NCI-H1092 treated with DMSO at 0.1 percent for 48 hours (cell line): ENCODE data around the gene CFAP157.

Source experiments
- DNase-seq: peaks from one replicate; lab custom pipeline; 2025; lab: John Stamatoyannopoulos, UW

The CFAP157 gene

GRCh38 chr9:127715470-127716337, 8.9 kb downstream of the CFAP157 start, which contains the start of the genes PTRH1 and TTC16:
Gene PTRH1 (minus strand): TSS chr9:127715663. CDS start chr9:127715639, 24 bp downstream.
Gene TTC16 (plus strand): TSS chr9:127716079. CDS start chr9:127716146, 67 bp downstream.
- peak; percentile 91 for DNase-seq

- no peak for DNase-seq
Measured at GRCh38 chr9:127716412-127716811, 9.6 kb downstream of the CFAP157 start.

GRCh38 chr9:127717766-127718165, 11.0 kb downstream of the CFAP157 start:
- peak; percentile 38 for DNase-seq

DNA sequence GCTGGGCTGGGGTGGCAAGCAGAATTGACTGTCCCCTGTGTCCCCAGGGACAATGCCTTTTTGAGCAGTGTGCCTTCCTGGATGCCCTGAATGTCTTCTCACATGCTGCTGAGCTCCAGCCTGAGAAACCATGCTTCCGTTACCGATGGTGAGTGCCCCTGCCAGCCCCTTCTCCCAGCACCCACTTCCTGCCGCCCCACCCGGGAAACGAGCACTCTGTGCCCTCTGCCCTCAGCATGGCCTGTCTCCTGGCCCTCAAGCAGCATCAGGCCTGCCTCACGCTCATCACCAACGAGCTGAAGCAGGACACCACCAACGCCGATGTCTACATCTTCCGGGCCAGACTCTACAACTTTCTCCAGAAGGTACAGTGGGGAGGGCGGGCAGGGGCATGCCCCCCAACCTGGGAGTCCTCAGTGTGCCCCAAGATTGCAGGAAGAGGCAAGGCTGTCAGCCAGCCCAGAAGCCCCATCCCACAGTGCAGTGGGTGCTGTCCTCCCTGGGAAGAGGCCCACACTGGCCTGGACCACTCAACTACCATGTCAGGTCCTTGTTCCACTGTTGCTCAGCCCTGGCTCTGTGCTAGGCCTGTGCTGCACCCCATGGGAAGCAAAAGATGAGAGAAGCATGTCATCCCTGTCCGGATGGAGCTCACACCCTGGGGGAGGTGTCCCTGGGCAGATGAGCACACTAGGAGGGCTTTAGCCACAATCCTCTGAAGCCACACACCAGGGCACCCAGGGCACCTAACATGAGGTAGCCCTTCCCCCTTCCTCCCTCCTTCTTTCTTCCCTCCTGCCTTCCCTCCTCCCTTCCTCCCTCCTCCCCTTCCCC, 13.5 kb downstream of the CFAP157 start:
- DNase-seq: no peak

DNA sequence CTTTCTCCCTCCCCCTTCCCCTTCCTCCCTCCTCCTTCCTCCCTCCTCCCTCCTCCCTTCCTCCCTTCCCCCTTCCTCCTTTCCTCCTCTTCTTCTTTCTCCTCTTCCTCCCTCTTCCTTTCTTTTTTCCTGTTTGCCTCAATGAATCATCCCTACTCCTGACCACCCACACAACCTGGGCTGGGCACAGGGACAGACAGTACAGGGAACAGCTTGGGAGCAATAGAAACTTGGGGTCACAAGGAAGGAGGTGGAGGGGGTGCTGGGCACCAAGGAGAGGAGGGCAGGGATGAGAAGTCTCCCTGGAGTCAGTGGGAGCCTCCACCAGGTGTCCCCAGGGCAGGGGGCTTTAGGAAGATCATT, 14.1 kb downstream of the CFAP157 start:
- no peak for DNase-seq

DNA sequence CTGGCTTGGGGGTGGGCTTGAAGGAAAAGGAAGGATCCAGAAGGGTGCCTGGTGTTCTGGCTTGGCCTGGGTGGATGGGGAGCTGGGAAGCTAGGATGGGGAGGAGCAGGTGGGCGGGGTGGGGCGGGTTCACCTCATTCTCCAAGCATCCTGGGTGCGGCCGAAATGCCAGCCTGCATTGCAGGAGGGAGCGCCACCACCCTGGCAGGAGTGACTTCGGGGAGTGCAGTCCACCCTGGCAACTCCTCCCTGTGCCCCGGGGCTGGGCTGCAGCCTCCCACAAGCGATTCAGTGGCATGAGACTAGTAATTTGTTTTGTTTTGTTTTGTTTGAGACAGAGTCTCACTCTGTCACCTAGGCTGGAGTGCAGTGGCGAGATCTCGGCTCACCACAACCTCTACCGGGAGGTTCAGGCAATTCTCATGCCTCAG, 14.6 kb downstream of the CFAP157 start:
- DNase-seq: no peak

DNA sequence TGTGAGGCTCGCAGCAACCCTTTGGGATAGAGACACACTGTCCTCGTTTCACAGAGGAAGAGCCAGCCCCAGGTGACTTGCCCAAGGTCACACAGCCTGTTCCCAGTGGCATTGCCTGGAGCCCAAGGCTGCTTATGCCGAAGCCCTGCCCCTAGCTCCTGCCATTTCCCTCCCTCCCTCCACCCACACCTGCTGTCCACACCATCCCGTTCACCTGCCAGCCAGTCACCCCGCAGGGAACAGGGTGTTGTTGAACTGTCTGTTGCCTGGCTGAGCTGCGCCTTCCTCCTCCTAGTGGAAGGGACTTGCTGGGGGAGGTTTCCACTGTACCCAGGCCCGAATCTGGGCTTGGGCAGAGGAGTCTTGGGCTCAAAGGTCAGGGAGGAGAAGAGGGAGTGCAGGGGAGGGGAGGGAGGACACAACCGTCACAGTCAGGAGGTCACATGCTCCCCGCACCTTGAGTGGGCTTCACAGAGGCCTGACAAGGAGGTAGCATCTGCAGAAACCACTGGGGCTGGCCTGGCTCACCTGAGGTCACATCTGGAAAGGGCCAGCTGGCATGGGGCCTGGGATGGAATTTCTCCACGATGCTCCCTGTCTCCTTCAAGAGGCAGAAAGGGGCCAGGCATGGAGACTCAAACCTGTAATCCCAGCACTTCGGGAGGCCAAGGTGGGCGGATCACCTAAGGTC, 15.4 kb downstream of the CFAP157 start:
- no peak for DNase-seq

- DNase-seq: no peak
Measured at GRCh38 chr9:127723013-127723412, 16.2 kb downstream of the CFAP157 start.

DNA sequence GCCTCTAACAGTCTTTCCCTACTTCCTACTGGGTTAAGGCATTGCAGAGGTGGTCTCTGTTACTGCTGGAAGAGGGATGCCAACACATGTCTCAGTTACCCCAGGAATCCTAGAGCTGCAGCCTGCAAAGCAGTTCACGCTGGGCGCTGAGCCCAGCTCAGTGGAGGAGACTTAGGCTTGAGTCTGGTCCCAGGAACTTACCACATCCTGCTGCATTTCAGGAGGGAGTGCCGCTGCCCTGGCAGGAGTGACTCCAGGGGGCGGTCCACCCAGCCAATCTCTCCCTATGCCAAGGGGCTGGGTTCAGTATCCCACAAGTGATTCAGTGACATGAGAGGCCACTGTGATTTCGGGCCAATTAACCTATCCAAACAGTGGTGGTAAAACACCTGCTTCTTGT, 16.7 kb downstream of the CFAP157 start:
- no peak for DNase-seq

- peak; percentile 42 for DNase-seq
Measured at GRCh38 chr9:127724012-127724411, 17.2 kb downstream of the CFAP157 start.

DNA sequence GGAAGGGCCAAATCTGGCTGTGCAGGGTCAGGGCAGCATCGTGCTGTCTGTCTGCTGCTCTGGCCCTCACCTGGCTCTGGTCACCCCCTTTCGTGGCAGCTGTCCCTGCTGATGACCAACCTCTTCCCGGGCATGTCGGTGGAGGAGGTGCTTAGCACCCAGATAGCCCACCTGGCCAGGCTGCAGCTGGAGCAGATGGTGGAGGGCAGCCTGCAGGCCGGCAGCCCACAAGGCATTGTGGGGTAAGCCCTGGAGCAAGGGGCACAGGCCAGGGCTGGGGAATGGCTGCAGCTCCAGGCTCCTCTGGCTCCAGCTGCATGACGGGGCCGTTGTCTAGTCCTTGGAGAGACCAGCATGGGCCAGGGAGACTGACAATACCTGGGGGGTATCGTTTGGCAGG, 20.1 kb downstream of the CFAP157 start:
- DNase-seq: no peak

GRCh38 chr9:127728808-127729207, 22.0 kb downstream of the CFAP157 start:
- no peak for DNase-seq

DNA sequence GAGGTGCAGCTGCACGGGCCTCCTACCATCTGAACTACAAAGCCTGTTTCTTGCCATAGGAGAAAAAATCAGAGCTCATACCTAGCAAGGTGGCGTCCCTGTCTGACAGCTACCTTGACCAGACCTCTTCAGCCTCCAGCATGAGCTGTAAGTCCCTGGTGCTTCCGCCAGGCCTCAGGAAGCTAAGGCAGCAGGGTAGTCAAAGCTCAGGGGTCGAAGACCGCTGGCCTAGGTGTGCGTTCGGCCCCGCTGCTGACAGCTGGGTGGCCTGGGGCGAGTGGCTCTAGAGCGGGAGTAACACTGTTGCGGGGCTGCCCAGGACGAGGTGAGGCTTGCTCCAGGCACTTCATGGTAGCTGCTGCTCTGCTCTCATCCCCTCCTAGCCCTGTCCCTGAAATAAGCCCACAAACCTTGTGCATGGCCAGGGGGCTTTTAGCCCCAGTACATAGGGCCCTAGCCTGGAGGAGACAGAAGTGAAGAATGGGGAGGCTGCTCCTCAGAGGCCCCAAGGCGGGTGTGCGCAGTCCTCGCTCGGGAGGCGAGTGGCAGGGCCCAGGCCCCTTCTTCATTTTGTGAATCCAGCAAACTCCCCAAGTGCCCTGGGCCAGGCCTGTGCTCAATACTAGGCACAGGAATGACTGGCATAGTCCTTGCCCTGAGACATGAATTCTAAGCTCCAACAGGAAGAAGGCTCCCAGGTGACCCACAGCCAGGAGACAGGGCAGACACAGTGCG, 22.9 kb downstream of the CFAP157 start:
- no peak for DNase-seq

DNA sequence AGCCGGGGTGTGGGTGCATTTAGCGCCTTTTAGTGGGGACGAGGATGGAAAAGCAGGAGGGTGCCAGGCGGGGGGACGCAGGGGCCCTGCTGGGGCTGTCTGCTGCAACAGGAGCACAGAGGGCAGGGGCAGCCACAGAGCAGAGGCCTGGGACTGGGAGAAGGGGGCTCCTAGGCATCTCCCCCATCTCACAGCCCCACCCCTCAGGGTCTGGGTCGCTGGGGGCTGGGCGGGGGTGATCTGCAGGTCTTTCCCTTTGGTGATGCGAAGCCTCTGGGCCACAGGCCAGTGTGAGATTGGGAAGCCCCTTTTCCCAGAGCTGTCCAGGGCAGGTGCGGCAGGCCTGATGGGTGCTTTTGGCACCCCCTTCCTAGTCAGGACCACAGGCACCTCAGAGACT, 23.5 kb downstream of the CFAP157 start:
- DNase-seq: no peak

DNA sequence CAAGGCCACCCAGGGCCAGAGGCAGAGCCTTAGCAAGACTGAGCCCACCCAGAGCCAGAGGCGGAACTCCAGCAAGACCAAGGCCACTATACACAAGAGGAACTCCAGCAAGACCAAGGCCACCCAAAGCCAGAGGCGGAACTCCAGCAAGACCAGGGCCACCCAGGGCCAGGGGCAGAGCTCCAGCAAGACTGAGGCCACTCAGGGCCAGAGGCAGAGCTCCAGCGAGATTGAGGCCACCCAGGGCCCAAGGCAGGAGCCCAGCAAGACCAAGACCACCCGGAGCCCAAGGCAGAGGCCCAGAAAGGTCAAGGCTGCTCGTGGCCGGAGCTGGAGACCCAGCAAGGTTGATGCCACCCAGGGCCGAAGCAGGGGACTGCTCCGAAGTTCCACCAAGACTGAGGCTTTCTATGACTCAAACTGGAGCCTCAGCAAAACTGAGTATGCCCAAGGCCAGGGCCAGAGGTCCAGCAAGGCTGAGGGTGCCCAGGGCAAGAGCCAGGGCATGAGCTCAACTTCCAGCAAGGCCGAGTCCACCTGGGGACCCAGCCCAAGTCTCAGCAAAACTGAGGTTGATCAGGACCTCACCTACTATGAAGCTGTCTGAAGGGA, 24.1 kb downstream of the CFAP157 start:
- DNase-seq: no peak

- DNase-seq: no peak
Measured at GRCh38 chr9:127731938-127732337, 25.1 kb downstream of the CFAP157 start.

DNA sequence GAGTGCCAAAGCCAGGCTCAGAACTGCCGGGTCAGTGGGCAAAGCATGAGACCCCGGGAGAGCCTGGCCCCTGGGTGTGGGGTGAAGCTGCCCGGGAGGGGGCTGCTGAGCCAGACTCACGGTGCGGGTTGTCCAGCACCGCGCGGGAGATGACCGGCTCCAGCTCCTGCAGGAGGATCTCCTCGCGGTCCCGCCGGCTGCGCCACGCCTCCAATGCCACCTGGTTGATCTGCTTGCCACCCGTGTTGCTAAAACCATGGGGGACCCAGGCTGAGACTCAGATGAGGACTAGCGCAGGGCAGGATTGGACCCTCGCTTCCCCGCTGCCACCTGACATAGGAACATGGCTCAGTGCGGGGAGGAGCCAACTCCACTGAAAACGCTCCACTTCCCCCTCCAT, 25.7 kb downstream of the CFAP157 start:
- DNase-seq: no peak

- no peak for DNase-seq
Measured at GRCh38 chr9:127733614-127734013, 26.8 kb downstream of the CFAP157 start.

GRCh38 chr9:127734247-127734746, 27.5 kb downstream of the CFAP157 start:
- no peak for DNase-seq

- DNase-seq: peak; percentile 97
Measured at GRCh38 chr9:127734747-127735529, 28.1 kb downstream of the CFAP157 start, which contains the start of gene TOR2A. Gene TOR2A (minus strand): TSS chr9:127735294. CDS start chr9:127735270, 24 bp downstream.
